Measurements from ENCODE around the gene THAP11.

GRCh38 chr16:67801883-67802282 lies 40.2 kb upstream of the THAP11 start:
- no peak for TF ChIP-seq POLR2A (IDR thresholded peaks at IDR 0.05)
- TF ChIP-seq CTCF (IDR thresholded peaks at IDR 0.05) = no peak
